ENCODE results near the gene PRELP.

The PRELP gene

GRCh38 chr1:203471841-203472240 lies 3.8 kb upstream of the PRELP start:
- FAIRE-seq (no peak), DNase-seq (ENCODE audit: extremely low spot score, insufficient read length, low read depth) (no peak)

- DNase-seq (ENCODE audit: extremely low spot score, insufficient read length, low read depth) (no peak), FAIRE-seq (no peak)
Observed at GRCh38 chr1:203473281-203473680, 2.3 kb upstream of the PRELP start.

- no peak for FAIRE-seq
- DNase-seq (ENCODE audit: extremely low spot score, insufficient read length, low read depth) = no peak
Observed at GRCh38 chr1:203473781-203474305, 1.8 kb upstream of the PRELP start.

GRCh38 chr1:203476216-203476814 lies 709 bp downstream of the PRELP start:
- DNase-seq (ENCODE audit: extremely low spot score, insufficient read length, low read depth) (no peak), FAIRE-seq (no peak)

GRCh38 chr1:203477748-203478147 lies 2.1 kb downstream of the PRELP start:
- no peak for FAIRE-seq

GRCh38 chr1:203478231-203478630 lies 2.6 kb downstream of the PRELP start:
- FAIRE-seq = no peak
- DNase-seq (ENCODE audit: extremely low spot score, insufficient read length, low read depth) = no peak

More at GRCh38 chr1:203477748-203478147, 2.1 kb downstream of the PRELP start:
- DNase-seq (ENCODE audit: extremely low spot score, insufficient read length, low read depth) = no peak

GRCh38 chr1:203478986-203479385 lies 3.4 kb downstream of the PRELP start:
- DNase-seq (ENCODE audit: extremely low spot score, insufficient read length, low read depth) (no peak), FAIRE-seq (no peak)

GRCh38 chr1:203479646-203480045 lies 4.0 kb downstream of the PRELP start:
- no peak for FAIRE-seq
- no peak for DNase-seq (ENCODE audit: extremely low spot score, insufficient read length, low read depth)

GRCh38 chr1:203480084-203480483 lies 4.5 kb downstream of the PRELP start:
- FAIRE-seq = no peak
- DNase-seq (ENCODE audit: extremely low spot score, insufficient read length, low read depth) = no peak

- FAIRE-seq (no peak), DNase-seq (ENCODE audit: extremely low spot score, insufficient read length, low read depth) (no peak)
Observed at GRCh38 chr1:203480525-203481084, 5.0 kb downstream of the PRELP start.

- no peak for DNase-seq (ENCODE audit: extremely low spot score, insufficient read length, low read depth)
- FAIRE-seq = no peak
Observed at GRCh38 chr1:203481196-203481595, 5.6 kb downstream of the PRELP start.

- DNase-seq (ENCODE audit: extremely low spot score, insufficient read length, low read depth) (no peak), FAIRE-seq (no peak)
Observed at GRCh38 chr1:203486618-203487370, 11.2 kb downstream of the PRELP start.

- DNase-seq (ENCODE audit: extremely low spot score, insufficient read length, low read depth) = no peak
- FAIRE-seq = no peak
Observed at GRCh38 chr1:203488539-203488938, 12.9 kb downstream of the PRELP start.

- no peak for FAIRE-seq
- DNase-seq (ENCODE audit: extremely low spot score, insufficient read length, low read depth) = no peak
Observed at GRCh38 chr1:203490607-203491006, 15.0 kb downstream of the PRELP start.

GRCh38 chr1:203491664-203492063 lies 16.1 kb downstream of the PRELP start:
- no peak for FAIRE-seq
- DNase-seq (ENCODE audit: extremely low spot score, insufficient read length, low read depth) = no peak

- no peak for FAIRE-seq
Observed at GRCh38 chr1:203492082-203492747, 16.6 kb downstream of the PRELP start.

GRCh38 chr1:203492748-203493130 lies 17.1 kb downstream of the PRELP start:
- FAIRE-seq = no peak
- no peak for DNase-seq (ENCODE audit: extremely low spot score, insufficient read length, low read depth)

More at GRCh38 chr1:203492082-203492747, 16.6 kb downstream of the PRELP start:
- no peak for DNase-seq (ENCODE audit: extremely low spot score, insufficient read length, low read depth)

- FAIRE-seq = no peak
Observed at GRCh38 chr1:203493901-203494300, 18.3 kb downstream of the PRELP start, which contains the start of gene OPTC. OPTC (plus strand) TSS chr1:203494153; CDS start chr1:203496006, 1,853 bp downstream.

GRCh38 chr1:203495845-203496244 lies 20.2 kb downstream of the PRELP start:
- no peak for FAIRE-seq

More at GRCh38 chr1:203493901-203494300, 18.3 kb downstream of the PRELP start, which contains the start of gene OPTC:
- DNase-seq (ENCODE audit: extremely low spot score, insufficient read length, low read depth) = no peak

GRCh38 chr1:203497269-203497777 lies 21.7 kb downstream of the PRELP start:
- no peak for FAIRE-seq
- DNase-seq (ENCODE audit: extremely low spot score, insufficient read length, low read depth) = no peak

More at GRCh38 chr1:203495845-203496244, 20.2 kb downstream of the PRELP start:
- DNase-seq (ENCODE audit: extremely low spot score, insufficient read length, low read depth) = no peak
